A549 (cell line): ENCODE data around the gene KCNMB1.

Experiments
- CHD2 ChIP-seq: fragments of 150-350 bp; IDR thresholded peaks from 2 replicates; pipeline ENCODE4 v1.6.1; 2014; ENCODE audit warnings: low read length; ENCODE audit not compliant: partially characterized antibody
- EP300 ChIP-seq, 2 experiments: fragments of >200 bp; sonication (Bioruptor Twin); formaldehyde crosslinking; IDR thresholded peaks; 2 replicates in 1 of 2; 3 replicates in 1 of 2; pipeline ENCODE4 v1.6.1; 2016 to 2017
- ESRRA ChIP-seq: fragments of 150-350 bp; IDR thresholded peaks from 2 replicates; pipeline ENCODE4 v1.6.1; 2014; ENCODE audit warnings: mild to moderate bottlenecking, low read length, borderline replicate concordance
- HES2 ChIP-seq: fragments of >200 bp; sonication (Bioruptor Twin); formaldehyde crosslinking; IDR thresholded peaks from 2 replicates; pipeline ENCODE4 v1.6.1; 2016
- MAX ChIP-seq: IDR thresholded peaks from 2 replicates; pipeline ENCODE4 v1.6.1; 2012
- RAD21 ChIP-seq, 2 experiments: fragments of >200 bp in 1 of 2; sonication (Bioruptor Twin) in 1 of 2; formaldehyde crosslinking in 1 of 2; IDR thresholded peaks in 1 of 2; conservative IDR thresholded peaks in 1 of 2; 2 replicates in 1 of 2; 3 replicates in 1 of 2; pipeline ENCODE4 v1.6.1; 2012 to 2018; ENCODE audit warnings: inconsistent platforms in 1 of 2
- TF ChIP-seq, protein P1 (sequence below): fragments of >200 bp; sonication (Bioruptor Twin); formaldehyde crosslinking; IDR thresholded peaks from 3 replicates; pipeline ENCODE4 v1.5.1; 2016
- TF ChIP-seq, protein P2 (sequence below): fragments of >200 bp; sonication (Bioruptor Twin); formaldehyde crosslinking; IDR thresholded peaks from 3 replicates; pipeline ENCODE4 v1.6.1; 2016

DNA sequence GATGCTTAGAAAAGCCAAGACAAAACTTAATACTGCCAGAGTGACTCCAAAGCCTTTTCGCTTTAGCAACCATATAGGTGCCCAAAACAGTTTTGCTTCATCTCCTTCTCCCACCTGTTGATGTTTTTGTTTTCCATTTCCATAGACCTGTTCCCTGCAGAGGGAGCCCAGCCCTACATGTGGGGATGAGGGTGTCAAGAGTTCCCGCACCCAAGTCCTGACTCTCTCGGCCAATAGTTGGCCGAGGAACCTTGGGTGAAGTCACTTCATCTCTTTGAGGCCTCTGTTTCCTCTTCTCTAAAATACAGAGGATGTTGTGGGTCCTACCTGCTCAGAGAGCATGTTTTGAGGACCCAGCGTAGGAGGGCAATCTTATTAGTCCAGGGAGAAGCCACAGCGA lies 53.1 kb downstream of the KCNMB1 start:
- TF ChIP-seq, protein P1, sequence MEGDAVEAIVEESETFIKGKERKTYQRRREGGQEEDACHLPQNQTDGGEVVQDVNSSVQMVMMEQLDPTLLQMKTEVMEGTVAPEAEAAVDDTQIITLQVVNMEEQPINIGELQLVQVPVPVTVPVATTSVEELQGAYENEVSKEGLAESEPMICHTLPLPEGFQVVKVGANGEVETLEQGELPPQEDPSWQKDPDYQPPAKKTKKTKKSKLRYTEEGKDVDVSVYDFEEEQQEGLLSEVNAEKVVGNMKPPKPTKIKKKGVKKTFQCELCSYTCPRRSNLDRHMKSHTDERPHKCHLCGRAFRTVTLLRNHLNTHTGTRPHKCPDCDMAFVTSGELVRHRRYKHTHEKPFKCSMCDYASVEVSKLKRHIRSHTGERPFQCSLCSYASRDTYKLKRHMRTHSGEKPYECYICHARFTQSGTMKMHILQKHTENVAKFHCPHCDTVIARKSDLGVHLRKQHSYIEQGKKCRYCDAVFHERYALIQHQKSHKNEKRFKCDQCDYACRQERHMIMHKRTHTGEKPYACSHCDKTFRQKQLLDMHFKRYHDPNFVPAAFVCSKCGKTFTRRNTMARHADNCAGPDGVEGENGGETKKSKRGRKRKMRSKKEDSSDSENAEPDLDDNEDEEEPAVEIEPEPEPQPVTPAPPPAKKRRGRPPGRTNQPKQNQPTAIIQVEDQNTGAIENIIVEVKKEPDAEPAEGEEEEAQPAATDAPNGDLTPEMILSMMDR, result no peak
- TF ChIP-seq HES2 (no peak), CHD2 (no peak), MAX (no peak), EP300 (IDR thresholded peaks at IDR 0.05) (no peak), RAD21 (conservative IDR thresholded peaks at IDR 0.05 in 1 of 2, IDR thresholded peaks at IDR 0.05 in 1 of 2) (no peak), ESRRA (no peak)
- TF ChIP-seq, protein P2, sequence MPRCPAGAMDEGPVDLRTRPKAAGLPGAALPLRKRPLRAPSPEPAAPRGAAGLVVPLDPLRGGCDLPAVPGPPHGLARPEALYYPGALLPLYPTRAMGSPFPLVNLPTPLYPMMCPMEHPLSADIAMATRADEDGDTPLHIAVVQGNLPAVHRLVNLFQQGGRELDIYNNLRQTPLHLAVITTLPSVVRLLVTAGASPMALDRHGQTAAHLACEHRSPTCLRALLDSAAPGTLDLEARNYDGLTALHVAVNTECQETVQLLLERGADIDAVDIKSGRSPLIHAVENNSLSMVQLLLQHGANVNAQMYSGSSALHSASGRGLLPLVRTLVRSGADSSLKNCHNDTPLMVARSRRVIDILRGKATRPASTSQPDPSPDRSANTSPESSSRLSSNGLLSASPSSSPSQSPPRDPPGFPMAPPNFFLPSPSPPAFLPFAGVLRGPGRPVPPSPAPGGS, result no peak
